ENCODE measurements around the gene IL10RA. TPM values are rescaled to one million over a fixed set of nuclear protein-coding genes. Genes with fewer than 3 reads are reported as not detected.
"Not testable (repeated sequence)": the region's sequence is repeated elsewhere in the genome, so short reads cannot be mapped to it uniquely, and the experiment has no call there.

The IL10RA gene
- total and polyA plus RNA-seq, 4 donors, result 7.9 to 52.5 (median 28.2) TPM

DNA sequence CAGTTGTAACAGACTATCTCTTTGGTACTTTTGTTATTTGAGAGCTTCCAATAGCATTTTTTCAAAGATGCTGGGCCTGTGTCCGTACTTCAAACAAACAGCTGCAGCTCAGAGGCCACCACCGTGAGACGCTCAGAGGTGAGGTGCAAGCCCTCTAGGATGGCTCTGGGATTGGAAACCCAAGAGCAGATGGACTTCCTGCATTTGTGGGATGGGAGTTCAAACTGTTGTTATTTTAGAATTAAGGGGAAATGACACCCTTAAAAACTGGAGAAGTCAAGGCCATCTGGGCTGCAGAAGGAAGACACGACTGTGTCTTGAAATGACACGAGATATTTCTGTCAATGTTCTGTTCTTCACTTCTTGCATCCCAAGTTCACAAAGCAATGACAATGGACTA lies 9.2 kb upstream of the IL10RA start:
- Histone ChIP-seq H3K9me3 (ENCODE audit: control insufficient read depth in 4 of 4, insufficient read depth in 3 of 4, low read length in 3 of 4) (no peaks in the 10 kb centered on the region), H3K27me3 (ENCODE audit: control insufficient read depth in 3 of 3, insufficient read depth in 3 of 3, low read length in 2 of 3) (no peaks in the 10 kb centered on the region), H3K36me3 (ENCODE audit: control insufficient read depth in 4 of 4, insufficient read depth in 4 of 4, low read length in 4 of 4) (no peaks in the 10 kb centered on the region), H3K27ac (ENCODE audit: low read depth in 1 of 2, low read length in 1 of 2) (no peak overlapping the region), H3K4me3 (no peak overlapping the region), H3K4me1 (ENCODE audit: control insufficient read depth in 5 of 5, insufficient read depth in 5 of 5, low read length in 5 of 5) (peaks cover 0 to 13% (median 10%) of the 10 kb centered on the region in 5 donors), H3K9ac (ENCODE audit: insufficient read depth in 1 of 2, low read length in 2 of 2) (no peak overlapping the region)
- ATAC-seq (ENCODE audit: insufficient read depth, low FRiP score) (no peak), DNase-seq (no peak)
- WGBS, 2 donors, result 36 to 68% methylated on average over 5 of the region's 5 CpGs
- TF ChIP-seq, protein P1, sequence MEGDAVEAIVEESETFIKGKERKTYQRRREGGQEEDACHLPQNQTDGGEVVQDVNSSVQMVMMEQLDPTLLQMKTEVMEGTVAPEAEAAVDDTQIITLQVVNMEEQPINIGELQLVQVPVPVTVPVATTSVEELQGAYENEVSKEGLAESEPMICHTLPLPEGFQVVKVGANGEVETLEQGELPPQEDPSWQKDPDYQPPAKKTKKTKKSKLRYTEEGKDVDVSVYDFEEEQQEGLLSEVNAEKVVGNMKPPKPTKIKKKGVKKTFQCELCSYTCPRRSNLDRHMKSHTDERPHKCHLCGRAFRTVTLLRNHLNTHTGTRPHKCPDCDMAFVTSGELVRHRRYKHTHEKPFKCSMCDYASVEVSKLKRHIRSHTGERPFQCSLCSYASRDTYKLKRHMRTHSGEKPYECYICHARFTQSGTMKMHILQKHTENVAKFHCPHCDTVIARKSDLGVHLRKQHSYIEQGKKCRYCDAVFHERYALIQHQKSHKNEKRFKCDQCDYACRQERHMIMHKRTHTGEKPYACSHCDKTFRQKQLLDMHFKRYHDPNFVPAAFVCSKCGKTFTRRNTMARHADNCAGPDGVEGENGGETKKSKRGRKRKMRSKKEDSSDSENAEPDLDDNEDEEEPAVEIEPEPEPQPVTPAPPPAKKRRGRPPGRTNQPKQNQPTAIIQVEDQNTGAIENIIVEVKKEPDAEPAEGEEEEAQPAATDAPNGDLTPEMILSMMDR (IDR thresholded peaks at IDR 0.05; ENCODE audit: control extremely low read depth, extremely low read depth), result no peak

DNA sequence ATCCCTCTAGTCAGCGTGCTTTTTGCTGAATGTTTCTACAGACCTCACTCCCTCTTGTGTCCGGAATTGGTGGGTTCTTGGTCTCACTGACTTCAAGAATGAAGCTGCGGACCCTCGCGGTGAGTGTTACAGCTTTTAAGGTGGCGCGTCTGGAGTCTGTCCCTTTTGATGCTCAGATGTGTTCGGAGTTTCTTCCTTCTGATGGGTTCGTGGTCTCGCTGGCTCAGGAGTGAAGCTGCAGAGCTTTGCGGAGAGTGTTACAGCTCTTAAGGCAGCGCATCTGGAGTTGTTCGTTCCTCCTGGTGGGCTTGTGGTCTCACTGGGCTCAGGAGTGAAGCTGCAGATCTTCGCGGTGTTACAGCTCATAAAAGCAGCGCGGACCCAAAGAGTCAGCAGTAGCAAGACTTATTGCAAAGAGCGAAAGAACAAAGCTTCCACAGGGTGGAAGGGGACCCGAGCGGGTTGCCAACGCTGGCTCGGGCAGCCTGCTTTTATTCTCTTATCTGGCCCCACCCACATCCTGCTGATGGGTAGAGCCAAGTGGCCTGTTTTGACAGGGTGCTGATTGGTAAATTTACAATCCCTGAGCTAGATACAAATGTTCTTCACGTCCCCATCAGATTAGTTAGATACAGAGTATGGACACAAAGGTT lies 8.5 kb upstream of the IL10RA start:
- H3K27me3 ChIP-seq (ENCODE audit: control insufficient read depth in 3 of 3, insufficient read depth in 3 of 3, low read length in 2 of 3); H3K27ac ChIP-seq (ENCODE audit: low read depth in 1 of 2, low read length in 1 of 2); H3K9ac ChIP-seq (ENCODE audit: insufficient read depth in 1 of 2, low read length in 2 of 2); H3K4me1 ChIP-seq (ENCODE audit: control insufficient read depth in 5 of 5, insufficient read depth in 5 of 5, low read length in 5 of 5); ATAC-seq (ENCODE audit: insufficient read depth, low FRiP score); DNase-seq; H3K36me3 ChIP-seq (ENCODE audit: control insufficient read depth in 4 of 4, insufficient read depth in 4 of 4, low read length in 4 of 4); H3K4me3 ChIP-seq; H3K9me3 ChIP-seq (ENCODE audit: control insufficient read depth in 4 of 4, insufficient read depth in 3 of 4, low read length in 3 of 4): not testable (repeated sequence)
- 82 to 85% methylated on average over 23 of the region's 23 CpGs for WGBS, 2 donors

- DNase-seq; H3K4me1 ChIP-seq (ENCODE audit: control insufficient read depth in 5 of 5, insufficient read depth in 5 of 5, low read length in 5 of 5); H3K4me3 ChIP-seq; ATAC-seq (ENCODE audit: insufficient read depth, low FRiP score); H3K36me3 ChIP-seq (ENCODE audit: control insufficient read depth in 4 of 4, insufficient read depth in 4 of 4, low read length in 4 of 4); H3K9me3 ChIP-seq (ENCODE audit: control insufficient read depth in 4 of 4, insufficient read depth in 3 of 4, low read length in 3 of 4); H3K27ac ChIP-seq (ENCODE audit: low read depth in 1 of 2, low read length in 1 of 2); H3K27me3 ChIP-seq (ENCODE audit: control insufficient read depth in 3 of 3, insufficient read depth in 3 of 3, low read length in 2 of 3); H3K9ac ChIP-seq (ENCODE audit: insufficient read depth in 1 of 2, low read length in 2 of 2): not testable (repeated sequence)
- WGBS, 2 donors, result 94 to 95% methylated on average over 23 to 36 of the region's 36 CpGs
These were observed 7.8 kb upstream of the IL10RA start for GRCh38 chr11:117978291-117978910.

- DNase-seq (no peak), ATAC-seq (ENCODE audit: insufficient read depth, low FRiP score) (no peak)
- H3K27me3 ChIP-seq (ENCODE audit: control insufficient read depth in 3 of 3, insufficient read depth in 3 of 3, low read length in 2 of 3), result peaks cover 0 to under 1% (median under 1%) of the 10 kb centered on the region in 3 donors
- no peak overlapping the region for H3K4me3 ChIP-seq
- no peak overlapping the region for H3K9ac ChIP-seq (ENCODE audit: insufficient read depth in 1 of 2, low read length in 2 of 2)
- H3K9me3 ChIP-seq (ENCODE audit: control insufficient read depth in 4 of 4, insufficient read depth in 3 of 4, low read length in 3 of 4), result no peaks in the 10 kb centered on the region
- TF ChIP-seq, protein P1 (IDR thresholded peaks at IDR 0.05; ENCODE audit: control extremely low read depth, extremely low read depth), result no peak
- WGBS, 2 donors, result 57 to 72% methylated on average over 4 of the region's 4 CpGs
- H3K27ac ChIP-seq (ENCODE audit: low read depth in 1 of 2, low read length in 1 of 2), result no peak overlapping the region
- no peaks in the 10 kb centered on the region for H3K36me3 ChIP-seq (ENCODE audit: control insufficient read depth in 4 of 4, insufficient read depth in 4 of 4, low read length in 4 of 4)
- H3K4me1 ChIP-seq (ENCODE audit: control insufficient read depth in 5 of 5, insufficient read depth in 5 of 5, low read length in 5 of 5), result peaks cover 0 to 4% (median 0%) of the 10 kb centered on the region in 5 donors
These were observed 7.2 kb upstream of the IL10RA start for GRCh38 chr11:117978991-117979390.

Measured in lung (tissue), 12 donors.